ENCODE measurements around the gene CKAP4.

The CKAP4 gene

GRCh38 chr12:106291342-106291741, 43.5 kb upstream of the CKAP4 start:
- H3K36me3 ChIP-seq (ENCODE audit: insufficient read depth) = no peaks in the 10 kb centered on the region
- no peaks in the 10 kb centered on the region for H3K4me1 ChIP-seq (ENCODE audit: low read depth, poor library complexity, severe bottlenecking)
- H4K20me1 ChIP-seq (ENCODE audit: insufficient read depth) = no peaks in the 10 kb centered on the region
- no peak overlapping the region for H3K4me2 ChIP-seq
- no peaks in the 10 kb centered on the region for H3K27me3 ChIP-seq (ENCODE audit: insufficient read depth, low read depth)
- TF ChIP-seq CTCF (conservative IDR thresholded peaks at IDR 0.05; ENCODE audit: low read depth, low read length) = no peak
- no peaks in the 10 kb centered on the region for H3K79me2 ChIP-seq (ENCODE audit: insufficient read depth, low read depth)
- H3K4me3 ChIP-seq (IDR thresholded peaks at IDR 0.05; ENCODE audit: insufficient read depth, low read depth, low read length) = no peak overlapping the region
- no peak overlapping the region for H3K9ac ChIP-seq
- H2AFZ ChIP-seq (ENCODE audit: low read depth) = no peak overlapping the region
- no peak overlapping the region for H3K27ac ChIP-seq

GRCh38 chr12:106290666-106291065, 42.8 kb upstream of the CKAP4 start:
- no peak for TF ChIP-seq CTCF (conservative IDR thresholded peaks at IDR 0.05; ENCODE audit: low read depth, low read length)
- Histone ChIP-seq H3K4me1 (ENCODE audit: low read depth, poor library complexity, severe bottlenecking) (no peaks in the 10 kb centered on the region), H3K27ac (no peak overlapping the region), H3K36me3 (ENCODE audit: insufficient read depth) (no peaks in the 10 kb centered on the region), H3K27me3 (ENCODE audit: insufficient read depth, low read depth) (no peaks in the 10 kb centered on the region), H3K9ac (no peak overlapping the region), H3K4me3 (IDR thresholded peaks at IDR 0.05; ENCODE audit: insufficient read depth, low read depth, low read length) (no peak overlapping the region), H3K79me2 (ENCODE audit: insufficient read depth, low read depth) (no peaks in the 10 kb centered on the region), H4K20me1 (ENCODE audit: insufficient read depth) (no peaks in the 10 kb centered on the region), H2AFZ (ENCODE audit: low read depth) (no peak overlapping the region), H3K4me2 (no peak overlapping the region)

GRCh38 chr12:106289196-106289681, 41.4 kb upstream of the CKAP4 start:
- Histone ChIP-seq H3K27ac (no peak overlapping the region), H3K27me3 (ENCODE audit: insufficient read depth, low read depth) (no peaks in the 10 kb centered on the region), H3K36me3 (ENCODE audit: insufficient read depth) (no peaks in the 10 kb centered on the region), H3K9ac (no peak overlapping the region), H3K4me2 (no peak overlapping the region), H3K79me2 (ENCODE audit: insufficient read depth, low read depth) (no peaks in the 10 kb centered on the region), H4K20me1 (ENCODE audit: insufficient read depth) (no peaks in the 10 kb centered on the region), H3K4me3 (IDR thresholded peaks at IDR 0.05; ENCODE audit: insufficient read depth, low read depth, low read length) (no peak overlapping the region), H3K4me1 (ENCODE audit: low read depth, poor library complexity, severe bottlenecking) (no peaks in the 10 kb centered on the region), H2AFZ (ENCODE audit: low read depth) (no peak overlapping the region)
- TF ChIP-seq CTCF (conservative IDR thresholded peaks at IDR 0.05; ENCODE audit: low read depth, low read length) = no peak

- Histone ChIP-seq H2AFZ (ENCODE audit: low read depth) (no peak overlapping the region), H3K79me2 (ENCODE audit: insufficient read depth, low read depth) (no peaks in the 10 kb centered on the region), H3K27me3 (ENCODE audit: insufficient read depth, low read depth) (no peaks in the 10 kb centered on the region), H3K9ac (no peak overlapping the region), H3K36me3 (ENCODE audit: insufficient read depth) (no peaks in the 10 kb centered on the region), H3K4me1 (ENCODE audit: low read depth, poor library complexity, severe bottlenecking) (no peaks in the 10 kb centered on the region), H3K4me2 (no peak overlapping the region), H4K20me1 (ENCODE audit: insufficient read depth) (no peaks in the 10 kb centered on the region), H3K4me3 (IDR thresholded peaks at IDR 0.05; ENCODE audit: insufficient read depth, low read depth, low read length) (no peak overlapping the region), H3K27ac (no peak overlapping the region)
- TF ChIP-seq CTCF (conservative IDR thresholded peaks at IDR 0.05; ENCODE audit: low read depth, low read length) = no peak
These were observed 40.8 kb upstream of the CKAP4 start for GRCh38 chr12:106288494-106289195.

Data from KMS-11 (cell line).